K562 (cell line): ENCODE results near the gene SRGN. TPM values are rescaled to one million over a fixed set of nuclear protein-coding genes. Genes with fewer than 3 reads are reported as not detected.

Experiments used
- ATAC-seq: fragments of 200-7000 bp; cut with Tn5 transposase; 3 replicates; pipeline ENCODE4 v1.9.1; 2020; ENCODE audit warnings: moderate library complexity
- BruUV-seq: library from RNA; stranded (reverse); fragments of 400-500 nt; replicated peaks from 2 replicates; lab custom pipeline; 2021; lab: Mats Ljungman, UMichigan
- CTCF ChIA-PET: fragments of 300-600 bp; formaldehyde crosslinking; extraction: SDS; loops from one replicate; lab custom pipeline; 2021; ENCODE audit warnings: low intra/inter-chr PET ratio; lab: Yijun Ruan, JAX
- POLR2A ChIA-PET: fragments of 300-600, 350-650 bp; sonication (Branson Sonifier 250); formaldehyde crosslinking; extraction: SDS; loops from one replicate; lab custom pipeline; 2021; ENCODE audit warnings: antibody characterized with exemption, inconsistent platforms; lab: Yijun Ruan, JAX
- DNase-seq, 4 experiments: peaks; one replicate each; pipeline versions ENCODE4 v3.0.0 to v3.0.0-alpha.2; 2011 to 2018; ENCODE audit warnings: low spot score in 3 of 4, mixed read lengths in 3 of 4; ENCODE audit errors: extremely low read depth in 1 of 4
- FAIRE-seq: peaks from 2 replicates; lab custom pipeline; 2011; peaks lifted over from hg19 to GRCh38; lab: Jason Lieb, UNC
- H2AFZ ChIP-seq: 2 replicates; pipeline ENCODE4 v1.6.0; 2011; ENCODE audit warnings: low read depth, low read length, control low read depth, inconsistent platforms
- H3K27ac ChIP-seq: fragments of 200-600 bp; 3 replicates; pipeline ENCODE4 v1.8.0; 2011; ENCODE audit warnings: low read depth, mild to moderate bottlenecking, control low read depth, inconsistent platforms, low read length, moderate library complexity, mixed read lengths; ENCODE audit errors: extremely low read depth
- H3K27me3 ChIP-seq, 2 experiments: fragments of 300-600 bp in 1 of 2; 2 replicates in 1 of 2; 3 replicates in 1 of 2; pipeline versions ENCODE4 v1.6.0 to v1.8.0; 2011; ENCODE audit warnings: inconsistent platforms in 2 of 2, low read length in 2 of 2, mild to moderate bottlenecking in 1 of 2, mixed read lengths in 1 of 2, moderate library complexity in 1 of 2; ENCODE audit not compliant: control insufficient read depth in 2 of 2, insufficient read depth in 2 of 2
- H3K36me3 ChIP-seq: fragments of 300-600 bp; 3 replicates; pipeline ENCODE4 v1.8.0; 2011; ENCODE audit warnings: mild to moderate bottlenecking, low read length, inconsistent platforms; ENCODE audit not compliant: control insufficient read depth, insufficient read depth
- H3K4me1 ChIP-seq, 2 experiments: fragments of 200-600 bp in 1 of 2; replicated peaks in 1 of 2; 2 replicates in 1 of 2; 3 replicates in 1 of 2; pipeline versions ENCODE4 v1.5.1 to v1.8.0; 2011; ENCODE audit warnings: inconsistent platforms in 2 of 2, low read length in 2 of 2, mild to moderate bottlenecking in 1 of 2, mixed read lengths in 1 of 2, moderate library complexity in 1 of 2; ENCODE audit not compliant: control insufficient read depth in 2 of 2, insufficient read depth in 2 of 2
- H3K4me2 ChIP-seq: 2 replicates; pipeline ENCODE4 v1.6.1; 2011; ENCODE audit warnings: low read length, control low read depth, inconsistent platforms, mixed read lengths; ENCODE audit not compliant: insufficient read depth
- H3K4me3 ChIP-seq: fragments of 200-600 bp; sonication (generic), shearing (Covaris generic); 2 replicates; pipeline ENCODE4 v1.5.1; 2016; ENCODE audit warnings: control low read depth, inconsistent platforms
- H3K79me2 ChIP-seq: fragments of 200-600 bp; 3 replicates; pipeline ENCODE4 v1.8.0; 2011; ENCODE audit warnings: low read length, inconsistent platforms; ENCODE audit not compliant: control insufficient read depth, insufficient read depth
- H3K9ac ChIP-seq, 2 experiments: 2 replicates each; pipeline versions ENCODE4 v1.6.0 to v1.6.1; 2011; ENCODE audit warnings: low read depth in 2 of 2, low read length in 2 of 2, control low read depth in 1 of 2, inconsistent platforms in 1 of 2, mild to moderate bottlenecking in 1 of 2, mixed read lengths in 1 of 2; ENCODE audit not compliant: insufficient read depth in 1 of 2
- H3K9me1 ChIP-seq: one replicate; pipeline ENCODE4 v1.6.0; 2011; ENCODE audit warnings: inconsistent platforms, mild to moderate bottlenecking, low read length, moderate library complexity; ENCODE audit not compliant: control insufficient read depth, insufficient read depth
- H3K9me3 ChIP-seq: replicated peaks from 2 replicates; pipeline ENCODE4 v1.5.1; 2011; ENCODE audit warnings: low read depth, low read length, inconsistent platforms; ENCODE audit not compliant: control insufficient read depth, insufficient read depth
- H4K20me1 ChIP-seq: replicated peaks from 2 replicates; pipeline ENCODE4 v1.6.1; 2011; ENCODE audit warnings: low read length, inconsistent platforms, mixed read lengths; ENCODE audit not compliant: control insufficient read depth, insufficient read depth
- CREB3 ChIP-seq: fragments of 450-650 bp; conservative IDR thresholded peaks from 2 replicates; pipeline ENCODE4 v1.6.1; 2016; ENCODE audit warnings: missing genetic modification characterization, low read depth, mild to moderate bottlenecking, missing compliant biosample characterization, moderate library complexity
- CREB3L1 ChIP-seq: fragments of 450-650 bp; IDR thresholded peaks from 2 replicates; pipeline ENCODE4 v1.6.1; 2014; ENCODE audit warnings: low read depth, mild to moderate bottlenecking, moderate library complexity, borderline replicate concordance
- GTF2A2 ChIP-seq: IDR thresholded peaks from 2 replicates; pipeline ENCODE4 v1.6.1; 2016; ENCODE audit warnings: mild to moderate bottlenecking, missing genetic modification characterization, missing compliant biosample characterization
- MBD2 ChIP-seq: sonication (generic); IDR thresholded peaks from 2 replicates; pipeline ENCODE4 v1.6.1; 2016; ENCODE audit warnings: low read depth, borderline replicate concordance
- MNT ChIP-seq, 2 experiments: fragments of 450-650 bp; conservative IDR thresholded peaks; 2 replicates each; pipeline ENCODE4 v1.6.1; 2017; ENCODE audit warnings: mild to moderate bottlenecking in 2 of 2, moderate library complexity in 2 of 2
- NONO ChIP-seq, 2 experiments: fragments of 200-400 bp in 1 of 2; fragments of 450-650 bp in 1 of 2; formaldehyde crosslinking in 1 of 2; IDR thresholded peaks; 2 replicates each; pipeline ENCODE4 v1.6.1; 2017; ENCODE audit warnings: low read depth in 2 of 2, mild to moderate bottlenecking in 2 of 2, moderate library complexity in 2 of 2, low read length in 1 of 2
- SOX6 ChIP-seq: fragments of 450-650 bp; IDR thresholded peaks from 2 replicates; pipeline ENCODE4 v1.6.1; 2014; ENCODE audit warnings: mild to moderate bottlenecking
- VEZF1 ChIP-seq: fragments of 200-800 bp; sonication (Bioruptor generic); IDR thresholded peaks from 2 replicates; pipeline ENCODE4 v1.6.1; 2017; ENCODE audit warnings: missing genetic modification characterization, missing compliant biosample characterization
- ZFX ChIP-seq: sonication (generic); formaldehyde crosslinking; IDR thresholded peaks from 2 replicates; pipeline ENCODE4 v1.8.0; 2022; ENCODE audit warnings: mild to moderate bottlenecking, missing genetic modification reagents, moderate library complexity
- WGBS: fragments of 100-300 bp; shearing (Covaris generic); methylation state at CpG from one replicate; pipeline ENCODE4 v1.1.6; 2016; ENCODE audit warnings: low coverage, mixed read lengths; ENCODE audit not compliant: insufficient coverage; ENCODE audit errors: missing lambda C conversion rate; 5-methylcytosine and 5-hydroxymethylcytosine counted together
- in situ Hi-C: fragments of 300-500 bp; cut with MboI; formaldehyde crosslinking; loops from 4 replicates; pipeline ENCODE4 v1.15.0; 2018; ENCODE audit warnings: inconsistent platforms, mixed read lengths
- intact Hi-C: fragments of 100-400 bp; cut with micrococcal nuclease; formaldehyde crosslinking; loops from 2 replicates; pipeline ENCODE4 v1.14.2; 2022
- polyA plus RNA-seq, 8 experiments: library from polyadenylated mRNA; depleted of rRNA in 4 of 8; stranded (reverse) in 5 of 8; unstranded in 3 of 8; fragments of >200 nt; fragmentation: Nextera tagmentation in 2 of 8; fragmentation: Illumina TruSeq in 1 of 8; extraction: Ambion mirVana in 2 of 8; extraction: Trizol in 1 of 8; gene quantifications; 2 replicates each; pipeline versions ENCODE4 v1.2.1 to v1.2.3, GENCODE V29; 2011 to 2014; ENCODE audit warnings: inconsistent platforms in 1 of 8, missing spikeins in 1 of 8
- total RNA-seq, 7 experiments: library from RNA; depleted of rRNA in 6 of 7; stranded (reverse); fragments of >200 nt in 6 of 7; fragmentation: Illumina TruSeq in 2 of 7; extraction: Trizol in 2 of 7; gene quantifications; 2 replicates each; pipeline versions ENCODE4 v1.2.1 to v1.2.3, GENCODE V29; 2011 to 2021; ENCODE audit warnings: low replicate concordance in 1 of 7

Gene SRGN
- total and polyA plus RNA-seq, 9 of the 15 experiments (the other 6 are each of a cell fraction or from before 2014, with no cell fraction given) = 136 to 304 (median 180) TPM

- intact Hi-C loops (loop anchor here (5.0 kb wide), 1 partner anchor 322 kb away; no protein-coding TSS in a partner anchor), in situ Hi-C loops (no loop called here)
- ATAC-seq (peak; percentile 6; the same call in 2 of the 3 replicates), DNase-seq (peak in 1 of 4 experiments; percentile 32), FAIRE-seq (no peak)
- CTCF ChIA-PET = interaction anchor here (4.2 kb wide), 1 partner anchor 85 kb away, joined by 84 read pairs; no protein-coding TSS in a partner anchor
- Histone ChIP-seq H3K4me1 (peaks cover 3 to 28% of the 10 kb centered on the region in 2 experiments; a peak in 4 of 5 replicates), H3K9ac (peak overlapping the region in 1 of 2 experiments; percentile 91; a peak in 2 of 4 replicates), H3K79me2 (peaks cover 78% of the 10 kb centered on the region), H3K9me1 (no peaks in the 10 kb centered on the region), H3K27ac (peak overlapping the region; percentile 89), H2AFZ (peak overlapping the region; percentile 61), H4K20me1 (no peaks in the 10 kb centered on the region), H3K4me3 (peak overlapping the region; percentile 51), H3K4me2 (peak overlapping the region; percentile 95), H3K27me3 (no peaks in the 10 kb centered on the region), H3K36me3 (peaks cover 6% of the 10 kb centered on the region; the same call in 1 of the 3 replicates), H3K9me3 (no peaks in the 10 kb centered on the region)
- POLR2A ChIA-PET = interaction anchor here (0.8 to 1.3 kb wide), 4 partner anchors 21 to 117 kb away, joined by 3 read pairs; no protein-coding TSS in a partner anchor
- WGBS = 18% methylated on average over 1 of the region's 1 CpG
- BruUV-seq = no TSS peak
- TF ChIP-seq CREB3 (tag) (no peak), NONO (IDR thresholded peaks at IDR 0.05; ENCODE audit: low read depth in 2 of 2, low read length in 1 of 2) (0 out of 4 replicates have a peak, but pooled peaks of 1 of the 2 experiments have one; percentile 16), GTF2A2 (tag) (no peak; the same call in 1 of the 2 replicates), CREB3L1 (0 out of 2 replicates have a peak, but pooled peaks have one; percentile 8), ZFX (CRISPR knock-in tag) (peak; percentile 38; the same call in 1 of the 2 replicates), MBD2 (no peak), VEZF1 (CRISPR knock-in tag) (peak; percentile 6; the same call in 1 of the 2 replicates), MNT (conservative IDR thresholded peaks at IDR 0.05) (peak in 1 of 2 experiments; percentile 17; a peak in 1 of 4 replicates), SOX6 (no peak)
Measured at GRCh38 chr10:69090685-69091084, 2.8 kb downstream of the SRGN start.
